ENCODE results near the gene ATL3. TPM values are rescaled to one million over a fixed set of nuclear protein-coding genes. Genes with fewer than 3 reads are reported as not detected.

The ATL3 gene
- total and polyA plus RNA-seq, 11 donors, result 4.7 to 30.4 (median 13.3) TPM

- DNase-seq (no peak), ATAC-seq (no peak)
- WGBS, 4 donors, result 93 to 100% (median 98%) methylated on average over 1 of the region's 1 CpG
- peak overlapping the region in 7 of 12 donors; percentile 33 to 68 (median 49) for H3K27ac ChIP-seq
- H3K4me1 ChIP-seq, result peaks cover 0 to 33% (median 21%) of the 10 kb centered on the region in 12 donors
- no peaks in the 10 kb centered on the region for H3K27me3 ChIP-seq
- TF ChIP-seq POLR2A (IDR thresholded peaks at IDR 0.05), result no peak
- intact Hi-C loops (cut with DNase I), result no loop called here
- no peak overlapping the region for H3K4me3 ChIP-seq
- peaks cover 0 to 8% (median 0%) of the 10 kb centered on the region in 9 donors for H3K36me3 ChIP-seq
- no peaks in the 10 kb centered on the region for H3K9me3 ChIP-seq
These were observed 1.9 kb upstream of the ATL3 start for GRCh38 chr11:63672936-63673539.

- DNase-seq (no peak), ATAC-seq (no peak)
- no peak for TF ChIP-seq CTCF (IDR thresholded peaks at IDR 0.05)
- WGBS, 4 donors, result 94 to 99% (median 98%) methylated on average over 16 of the region's 16 CpGs
- Histone ChIP-seq H3K27ac (peak overlapping the region in 11 of 12 donors; percentile 90 to 99 (median 98)), H3K4me1 (peaks cover 0 to 42% (median 31%) of the 10 kb centered on the region in 12 donors), H3K27me3 (no peaks in the 10 kb centered on the region), H3K4me3 (peak overlapping the region in 5 of 12 donors; percentile 80 to 99 (median 91)), H3K36me3 (peaks cover 0 to 8% (median 0%) of the 10 kb centered on the region in 9 donors), H3K9me3 (no peaks in the 10 kb centered on the region)
- intact Hi-C loops (cut with DNase I), result no loop called here
These were observed 934 bp upstream of the ATL3 start for GRCh38 chr11:63672156-63672463.

GRCh38 chr11:63670433-63671321 is 499 bp downstream of the ATL3 start:
- DNase-seq, result peak; percentile 53 to 78 (median 65)
- intact Hi-C loops (cut with DNase I), result loop anchor here in 3 of 10 donors (1.0 to 2.0 kb wide), 3 partner anchors 11 to 68 kb away; partner anchors contain the start of genes RTN3 (in 2 of the 3) and PLAAT3 (in 1 of the 3)
- TF ChIP-seq POLR2A (IDR thresholded peaks at IDR 0.05) (no peak), CTCF (IDR thresholded peaks at IDR 0.05) (peak in 11 of 12 donors; percentile 15 to 62 (median 41))
- H3K36me3 ChIP-seq, result peaks cover 0 to 10% (median 0%) of the 10 kb centered on the region in 9 donors
- H3K9me3 ChIP-seq, result no peaks in the 10 kb centered on the region
- H3K4me3 ChIP-seq, result peak overlapping the region; percentile 66 to 99 (median 89)
- H3K27ac ChIP-seq, result peak overlapping the region; percentile 90 to 99 (median 98)
- H3K27me3 ChIP-seq, result no peaks in the 10 kb centered on the region
- WGBS, 4 donors, result 3 to 5% (median 5%) methylated on average over 56 to 63 of the region's 63 CpGs
- peaks cover 2 to 54% (median 38%) of the 10 kb centered on the region in 12 donors for H3K4me1 ChIP-seq
- peak in 3 of 4 donors; percentile 53 to 73 (median 73) for ATAC-seq

GRCh38 chr11:63670096-63670432 is 1.1 kb downstream of the ATL3 start:
- H3K27ac ChIP-seq, result peak overlapping the region in 11 of 12 donors; percentile 90 to 99 (median 98)
- no peak for ATAC-seq
- peaks cover 0 to 10% (median 0%) of the 10 kb centered on the region in 9 donors for H3K36me3 ChIP-seq
- H3K9me3 ChIP-seq, result no peaks in the 10 kb centered on the region
- DNase-seq, result no peak
- WGBS, 4 donors, result 52 to 63% (median 56%) methylated on average over 7 of the region's 7 CpGs
- peaks cover 2 to 58% (median 38%) of the 10 kb centered on the region in 12 donors for H3K4me1 ChIP-seq
- no peaks in the 10 kb centered on the region for H3K27me3 ChIP-seq
- H3K4me3 ChIP-seq, result peak overlapping the region in 11 of 12 donors; percentile 73 to 99 (median 89)
- intact Hi-C loops (cut with DNase I), result loop anchor here in 2 of 10 donors (2.0 kb wide), 2 partner anchors 55 to 69 kb away; partner anchors contain the start of gene PLAAT3 (in 1 of the 2)
- TF ChIP-seq POLR2A (IDR thresholded peaks at IDR 0.05), result no peak
- TF ChIP-seq CTCF (IDR thresholded peaks at IDR 0.05), result no peak

All from heart left ventricle (tissue), 16 donors.